GM18498 (cell line): ENCODE results near the gene MAPK6.
"Not testable (repeated sequence)": the region's sequence is repeated elsewhere in the genome, so short reads cannot be mapped to it uniquely, and the experiment has no call there.

Source experiments
- ATAC-seq: cut with Tn5 transposase; IDR thresholded peaks from one replicate; pipeline ENCODE4 v1.9.1; 2021; ENCODE audit warnings: mild to moderate bottlenecking, moderate library complexity; ENCODE audit not compliant: unreplicated experiment

Gene MAPK6

DNA sequence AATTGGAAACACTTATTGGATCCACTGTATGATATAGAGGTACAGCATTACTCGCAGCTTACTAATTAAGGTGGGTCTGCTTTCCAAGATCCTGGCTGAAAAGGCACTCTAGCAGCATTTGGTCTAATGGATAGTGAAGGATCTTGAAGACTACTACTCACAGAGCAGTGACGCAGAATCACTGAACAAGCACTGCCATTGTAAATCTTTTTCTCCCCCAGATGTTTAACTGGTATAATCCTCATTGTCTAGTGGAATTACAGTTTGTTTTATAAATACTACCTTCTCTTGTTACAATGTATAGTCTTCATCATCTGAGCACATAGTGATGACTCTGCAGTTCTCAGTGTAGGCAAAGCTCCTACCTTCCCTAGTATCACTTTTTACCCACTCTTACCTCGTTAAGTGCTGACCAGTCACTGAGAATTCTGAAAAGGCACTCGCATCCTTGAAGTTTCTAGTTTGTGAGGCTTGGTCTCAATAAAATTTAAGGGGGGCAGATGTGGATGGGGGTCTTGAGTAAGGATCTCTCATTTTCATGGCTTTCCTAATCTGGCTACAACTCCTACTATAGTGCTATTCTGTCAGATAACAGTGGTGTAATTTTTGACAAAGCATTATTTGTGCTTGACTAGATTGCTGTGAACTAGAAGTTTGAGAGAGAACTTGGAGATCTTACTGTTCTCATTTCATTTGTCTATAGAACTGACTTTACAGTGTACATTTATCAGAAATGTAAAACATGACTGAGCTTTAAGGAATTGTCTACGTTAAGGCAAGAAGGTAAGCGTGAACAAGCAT lies 23.2 kb downstream of the MAPK6 start:
- no peak for ATAC-seq

GRCh38 chr15:52045795-52046298 lies 26.8 kb downstream of the MAPK6 start:
- ATAC-seq, result not testable (repeated sequence)

DNA sequence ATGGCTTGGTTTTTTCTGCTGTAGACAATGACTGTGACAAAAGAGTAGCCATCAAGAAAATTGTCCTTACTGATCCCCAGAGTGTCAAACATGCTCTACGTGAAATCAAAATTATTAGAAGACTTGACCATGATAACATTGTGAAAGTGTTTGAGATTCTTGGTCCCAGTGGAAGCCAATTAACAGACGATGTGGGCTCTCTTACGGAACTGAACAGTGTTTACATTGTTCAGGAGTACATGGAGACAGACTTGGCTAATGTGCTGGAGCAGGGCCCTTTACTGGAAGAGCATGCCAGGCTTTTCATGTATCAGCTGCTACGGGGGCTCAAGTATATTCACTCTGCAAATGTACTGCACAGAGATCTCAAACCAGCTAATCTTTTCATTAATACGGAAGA lies 27.5 kb downstream of the MAPK6 start:
- ATAC-seq, result not testable (repeated sequence)

DNA sequence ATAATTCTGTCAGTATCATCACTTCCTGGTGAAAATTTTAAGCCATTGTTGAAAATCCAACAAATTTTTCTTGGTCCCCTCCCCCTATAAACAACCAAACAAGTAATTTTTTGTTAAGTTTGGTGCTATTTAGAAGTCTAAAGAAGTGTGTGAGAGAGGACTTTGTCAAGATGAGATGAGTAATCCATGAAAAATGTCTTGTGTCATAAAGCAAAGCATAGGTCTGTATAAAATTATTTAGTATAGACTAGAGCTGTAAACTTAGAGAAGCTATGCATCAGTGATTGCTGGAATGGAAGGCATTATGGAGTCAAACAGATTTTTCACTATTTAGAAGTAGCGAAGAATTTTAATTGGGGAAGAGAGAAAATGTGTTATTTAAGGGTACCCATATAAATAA lies 31.4 kb downstream of the MAPK6 start:
- no peak for ATAC-seq

DNA sequence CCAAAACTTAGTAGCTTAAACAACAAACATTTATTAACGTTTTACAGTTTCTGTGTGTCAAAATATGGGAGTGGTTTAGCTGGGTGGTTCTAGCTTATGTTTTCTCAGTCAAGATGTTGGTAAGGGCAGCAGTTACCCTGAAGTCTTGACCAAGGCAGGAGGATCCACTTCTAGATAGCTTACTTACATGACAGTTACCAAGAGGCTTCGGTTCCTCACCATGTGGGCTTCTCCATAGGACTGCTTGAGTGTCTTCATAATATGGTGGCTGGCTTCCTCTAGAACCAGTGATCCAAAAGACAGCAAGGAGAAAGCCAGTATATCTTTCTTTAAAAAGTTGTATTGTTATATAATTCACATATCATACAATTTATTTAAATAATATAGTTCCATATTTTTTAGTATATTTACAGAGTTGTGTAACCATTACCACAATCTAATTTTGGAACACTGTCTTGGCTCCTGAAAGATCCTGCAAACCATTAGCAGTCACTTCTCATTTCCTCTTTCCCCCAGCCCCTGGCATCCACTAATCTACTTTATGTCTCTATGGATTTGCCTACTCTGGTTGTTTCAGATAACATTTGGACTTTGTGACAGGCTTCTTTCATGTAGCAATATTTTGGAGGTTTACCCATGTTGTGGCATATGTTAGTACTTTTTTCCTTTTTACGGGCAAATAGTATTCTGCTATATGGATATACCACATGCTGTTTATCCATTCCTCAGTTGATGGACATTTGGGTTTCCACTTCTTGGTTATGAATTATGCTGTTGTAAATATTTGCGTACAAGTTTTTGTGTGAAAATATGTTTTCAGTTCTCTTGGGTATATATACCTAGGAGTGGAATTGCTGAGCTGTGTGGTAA lies 33.3 kb downstream of the MAPK6 start:
- ATAC-seq, result no peak

GRCh38 chr15:52054381-52054780 lies 35.4 kb downstream of the MAPK6 start:
- ATAC-seq, result no peak

- not testable (repeated sequence) for ATAC-seq
These were observed 35.8 kb downstream of the MAPK6 start for GRCh38 chr15:52054858-52055257.

DNA sequence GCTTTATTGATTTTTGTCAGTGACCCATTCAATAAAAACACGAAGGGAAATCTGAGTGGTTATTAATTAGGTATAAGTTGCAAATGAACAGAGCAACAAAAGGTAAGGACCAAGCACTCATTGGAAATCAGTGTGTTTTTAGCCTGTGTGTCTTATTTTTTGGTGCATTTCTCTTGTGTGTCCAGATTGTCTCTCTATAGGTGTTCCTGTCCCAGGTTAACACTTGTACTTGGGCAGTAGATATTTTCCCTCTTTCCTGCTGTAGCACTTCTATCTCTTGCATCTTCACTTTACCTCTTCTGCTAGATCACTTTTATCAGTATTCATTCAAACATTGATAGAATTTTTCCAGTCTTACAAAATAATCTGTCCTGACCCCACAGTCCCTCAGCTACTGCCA lies 37.0 kb downstream of the MAPK6 start:
- ATAC-seq, result no peak

DNA sequence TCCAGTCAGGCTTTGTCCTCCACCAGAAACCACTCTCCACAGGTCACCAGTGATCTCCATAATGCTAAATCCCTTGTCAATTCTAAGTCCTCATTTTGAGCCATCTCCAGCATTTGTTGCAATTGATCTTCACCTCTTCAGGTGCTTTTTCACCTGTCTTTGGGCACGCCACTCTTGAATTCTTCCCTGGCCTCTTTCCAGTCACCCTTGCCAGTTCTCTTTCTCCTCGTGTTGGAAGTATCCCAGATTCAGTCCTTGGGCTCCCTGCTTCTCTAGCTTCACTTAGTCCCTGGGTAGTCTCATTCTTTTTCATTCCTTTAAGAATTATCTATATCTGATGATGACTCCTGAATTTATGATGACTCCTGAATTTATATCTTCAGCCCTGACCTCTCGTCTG lies 37.5 kb downstream of the MAPK6 start:
- ATAC-seq, result no peak

- no peak for ATAC-seq
These were observed 39.0 kb downstream of the MAPK6 start for GRCh38 chr15:52057996-52058395.

DNA sequence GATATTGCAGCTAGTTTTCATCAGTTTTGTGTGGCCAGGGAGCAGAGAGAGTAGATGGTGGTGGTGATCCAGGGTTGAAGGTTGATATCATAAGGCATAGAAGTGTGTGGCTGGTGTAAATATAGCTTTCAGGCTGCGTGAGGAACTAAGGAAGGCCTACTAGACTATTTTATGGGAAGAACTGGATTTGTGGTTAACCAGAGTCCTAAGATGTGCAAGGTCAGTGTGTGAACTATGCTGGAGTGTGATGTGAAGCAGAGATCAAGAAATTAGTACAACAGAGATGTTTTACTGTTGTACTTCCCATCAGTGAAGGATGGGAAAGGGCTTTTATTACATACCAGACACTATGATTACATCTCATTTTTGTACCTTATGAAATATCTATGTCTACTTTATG lies 41.5 kb downstream of the MAPK6 start:
- ATAC-seq, result no peak

DNA sequence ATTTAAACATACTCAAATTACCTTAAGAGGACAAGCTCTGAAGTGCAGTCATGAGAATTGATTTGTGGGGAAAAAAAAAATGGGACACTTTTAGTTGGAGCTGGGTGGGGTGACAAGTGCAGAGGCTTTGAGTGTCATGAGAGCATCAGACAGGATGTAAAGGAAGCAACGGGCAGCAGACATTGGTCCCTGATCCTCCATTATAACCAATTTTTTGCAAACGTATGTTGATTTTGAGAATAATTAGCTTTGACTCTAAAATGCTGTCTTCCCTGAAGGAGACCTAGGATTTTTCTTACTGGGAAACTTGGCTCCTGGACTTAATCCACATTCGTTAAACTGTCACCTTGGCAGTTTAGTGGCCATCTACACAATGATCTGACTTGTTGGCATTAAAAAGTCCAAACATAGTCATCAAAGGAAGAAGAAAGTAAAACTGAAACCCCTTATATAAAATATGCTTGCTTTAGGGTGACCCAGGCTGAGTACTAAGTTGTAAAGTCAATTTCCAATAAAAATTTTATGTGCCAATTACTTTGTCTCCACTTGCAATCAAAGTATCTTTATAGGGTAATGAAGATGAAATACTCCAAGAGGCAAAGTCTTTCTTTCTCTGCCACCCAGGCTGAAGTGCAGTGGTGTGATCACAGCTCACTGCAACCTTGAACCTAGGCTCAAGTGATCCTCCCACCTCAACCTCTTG lies 48.0 kb downstream of the MAPK6 start:
- no peak for ATAC-seq

DNA sequence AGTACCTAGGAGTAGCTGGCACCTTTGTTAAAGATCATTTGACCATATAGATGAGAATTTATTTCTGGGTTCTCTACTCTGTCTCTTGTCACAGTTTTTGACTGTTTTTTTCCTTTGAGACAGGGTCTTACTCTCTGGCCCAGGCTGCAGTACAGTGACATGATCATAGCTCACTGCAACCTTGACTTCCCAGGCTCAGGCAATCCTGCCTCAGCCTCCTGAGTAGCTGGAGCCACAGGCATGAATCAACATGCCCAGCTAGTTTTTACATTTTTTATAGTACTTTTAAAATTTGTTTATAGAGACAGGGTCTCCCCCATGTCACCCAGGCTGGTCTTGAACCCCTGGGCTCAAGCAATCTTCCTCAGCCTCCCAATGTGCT lies 48.5 kb downstream of the MAPK6 start:
- no peak for ATAC-seq

GRCh38 chr15:52068004-52068615 lies 49.1 kb downstream of the MAPK6 start:
- no peak for ATAC-seq

- no peak for ATAC-seq
These were observed 50.5 kb downstream of the MAPK6 start for GRCh38 chr15:52069559-52069958.

DNA sequence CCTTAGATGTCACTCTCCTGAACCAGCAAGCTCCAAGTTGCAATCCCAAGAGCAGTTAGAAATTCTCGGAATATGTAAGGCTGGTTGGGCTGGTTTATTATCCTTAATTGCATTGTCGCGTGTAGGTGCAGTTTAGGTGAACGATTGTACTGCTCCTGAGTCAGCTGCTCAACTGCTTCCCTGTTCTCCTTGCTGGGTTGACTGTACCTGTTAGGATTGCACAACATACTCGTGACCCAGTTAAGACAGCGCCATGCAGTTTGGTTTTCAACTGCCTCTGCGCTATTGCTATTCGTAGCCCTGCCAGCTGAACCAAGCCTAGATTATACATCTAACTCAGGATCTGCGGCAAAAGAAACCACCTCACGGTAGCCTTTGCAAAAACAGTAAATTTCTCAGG lies 52.6 kb downstream of the MAPK6 start:
- ATAC-seq, result no peak

GRCh38 chr15:52076889-52077781 lies 58.1 kb downstream of the MAPK6 start:
- no peak for ATAC-seq

DNA sequence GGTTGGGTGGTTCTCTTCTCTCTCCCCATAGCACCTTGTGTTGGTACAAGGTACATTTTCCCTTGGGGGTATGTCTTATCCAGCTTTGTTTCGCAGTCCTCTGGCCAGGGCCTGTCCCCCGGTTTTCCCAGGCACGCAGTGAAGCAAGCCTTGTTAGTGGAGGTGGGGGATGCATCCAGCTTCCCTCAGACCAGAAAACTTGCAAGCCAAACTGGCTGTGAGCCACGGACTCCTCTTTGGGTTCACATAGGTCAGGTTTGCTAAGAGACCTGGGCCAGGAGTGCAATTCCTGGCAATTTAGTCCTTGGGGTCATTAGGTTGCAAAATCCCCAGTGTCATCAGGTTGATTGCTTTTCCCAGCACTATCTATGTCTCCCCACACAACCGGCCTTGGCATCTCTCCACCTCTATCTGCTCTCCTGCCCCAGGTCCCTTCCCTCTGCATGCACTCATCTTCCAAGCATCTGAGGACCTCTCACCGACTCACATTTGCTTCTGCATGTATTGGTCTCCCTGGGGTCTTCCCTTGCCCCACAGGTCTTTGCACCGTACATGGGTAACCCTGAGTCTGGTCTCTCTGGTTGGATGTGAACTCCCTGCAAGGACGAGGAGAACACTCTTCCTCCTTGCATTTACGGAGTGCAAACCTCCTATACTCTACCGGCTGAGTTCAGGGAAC lies 59.3 kb downstream of the MAPK6 start:
- no peak for ATAC-seq
